CD4-positive, alpha-beta T cell treated with Interleukin-17A for 1 hour (primary cell): ENCODE data around the gene CLDN20.
A peak's percentile ranks its signal among the peaks of the same experiment; 100 is the strongest.

Experiments used
- DNase-seq: peaks from one replicate; pipeline ENCODE4 v3.0.0-alpha.2; 2020

The CLDN20 gene

GRCh38 chr6:155245831-155246230 lies 18.0 kb upstream of the CLDN20 start:
- DNase-seq, result no peak

- no peak for DNase-seq
Observed at GRCh38 chr6:155246825-155247224, 17.0 kb upstream of the CLDN20 start.

GRCh38 chr6:155247618-155248007 lies 16.2 kb upstream of the CLDN20 start:
- DNase-seq, result no peak

- DNase-seq, result peak; percentile 28
Observed at GRCh38 chr6:155248008-155249001, 15.5 kb upstream of the CLDN20 start.

- DNase-seq, result no peak
Observed at GRCh38 chr6:155250701-155251381, 13.0 kb upstream of the CLDN20 start.

GRCh38 chr6:155252581-155252980 lies 11.2 kb upstream of the CLDN20 start:
- no peak for DNase-seq

- DNase-seq, result no peak
Observed at GRCh38 chr6:155253337-155253736, 10.5 kb upstream of the CLDN20 start.

GRCh38 chr6:155254139-155254538 lies 9.7 kb upstream of the CLDN20 start:
- no peak for DNase-seq

GRCh38 chr6:155256122-155256795 lies 7.6 kb upstream of the CLDN20 start:
- DNase-seq, result no peak

- no peak for DNase-seq
Observed at GRCh38 chr6:155257796-155258195, 6.0 kb upstream of the CLDN20 start.

- no peak for DNase-seq
Observed at GRCh38 chr6:155259204-155259603, 4.6 kb upstream of the CLDN20 start.

- DNase-seq, result no peak
Observed at GRCh38 chr6:155259897-155260296, 3.9 kb upstream of the CLDN20 start.

GRCh38 chr6:155260686-155261085 lies 3.1 kb upstream of the CLDN20 start:
- DNase-seq, result no peak

- no peak for DNase-seq
Observed at GRCh38 chr6:155261111-155261900, 2.5 kb upstream of the CLDN20 start.

GRCh38 chr6:155262655-155263054 lies 1.2 kb upstream of the CLDN20 start:
- DNase-seq, result no peak

GRCh38 chr6:155264693-155265320 lies 994 bp downstream of the CLDN20 start:
- no peak for DNase-seq

- no peak for DNase-seq
Observed at GRCh38 chr6:155265843-155266535, 2.2 kb downstream of the CLDN20 start.

- DNase-seq, result no peak
Observed at GRCh38 chr6:155267411-155267810, 3.6 kb downstream of the CLDN20 start.

GRCh38 chr6:155268088-155268867 lies 4.5 kb downstream of the CLDN20 start:
- DNase-seq, result peak; percentile 45

GRCh38 chr6:155269765-155270164 lies 6.0 kb downstream of the CLDN20 start:
- no peak for DNase-seq
